PFSK-1 (cell line): ENCODE measurements around the gene DDX24.

ENCODE experiments used
- FOXP2 ChIP-seq: optimal IDR thresholded peaks from 2 replicates; pipeline ENCODE3; 2011; ENCODE audit warnings: borderline replicate concordance, control low read depth, inconsistent platforms; ENCODE audit not compliant: insufficient read depth; ENCODE audit errors: extremely low read length, extremely low read depth
- POLR2AphosphoS5 ChIP-seq: IDR thresholded peaks from 2 replicates; pipeline ENCODE4 v1.6.1; 2012; ENCODE audit warnings: low read depth, mild to moderate bottlenecking, control low read depth, low read length, moderate library complexity
- SIN3A ChIP-seq: IDR thresholded peaks from 2 replicates; pipeline ENCODE4 v1.6.1; 2012; ENCODE audit warnings: mild to moderate bottlenecking, low read length, moderate library complexity, borderline replicate concordance; ENCODE audit not compliant: insufficient read depth
- TAF1 ChIP-seq: IDR thresholded peaks from 2 replicates; pipeline ENCODE4 v1.6.1; 2012; ENCODE audit warnings: low read length, control low read depth, borderline replicate concordance; ENCODE audit not compliant: insufficient read depth
- TF ChIP-seq, protein P1 (sequence below), 2 experiments: IDR thresholded peaks; 2 replicates each; pipeline versions ENCODE4 v1.6.1 to v1.8.0; 2011 to 2012; ENCODE audit warnings: low read depth in 2 of 2, low read length in 2 of 2, control low read depth in 1 of 2, inconsistent platforms in 1 of 2, mild to moderate bottlenecking in 1 of 2, moderate library complexity in 1 of 2; ENCODE audit not compliant: insufficient read depth in 1 of 2

The DDX24 gene

GRCh38 chr14:94043756-94044475 lies 37.1 kb downstream of the DDX24 start:
- TF ChIP-seq SIN3A, result no peak
- TF ChIP-seq, protein P1, sequence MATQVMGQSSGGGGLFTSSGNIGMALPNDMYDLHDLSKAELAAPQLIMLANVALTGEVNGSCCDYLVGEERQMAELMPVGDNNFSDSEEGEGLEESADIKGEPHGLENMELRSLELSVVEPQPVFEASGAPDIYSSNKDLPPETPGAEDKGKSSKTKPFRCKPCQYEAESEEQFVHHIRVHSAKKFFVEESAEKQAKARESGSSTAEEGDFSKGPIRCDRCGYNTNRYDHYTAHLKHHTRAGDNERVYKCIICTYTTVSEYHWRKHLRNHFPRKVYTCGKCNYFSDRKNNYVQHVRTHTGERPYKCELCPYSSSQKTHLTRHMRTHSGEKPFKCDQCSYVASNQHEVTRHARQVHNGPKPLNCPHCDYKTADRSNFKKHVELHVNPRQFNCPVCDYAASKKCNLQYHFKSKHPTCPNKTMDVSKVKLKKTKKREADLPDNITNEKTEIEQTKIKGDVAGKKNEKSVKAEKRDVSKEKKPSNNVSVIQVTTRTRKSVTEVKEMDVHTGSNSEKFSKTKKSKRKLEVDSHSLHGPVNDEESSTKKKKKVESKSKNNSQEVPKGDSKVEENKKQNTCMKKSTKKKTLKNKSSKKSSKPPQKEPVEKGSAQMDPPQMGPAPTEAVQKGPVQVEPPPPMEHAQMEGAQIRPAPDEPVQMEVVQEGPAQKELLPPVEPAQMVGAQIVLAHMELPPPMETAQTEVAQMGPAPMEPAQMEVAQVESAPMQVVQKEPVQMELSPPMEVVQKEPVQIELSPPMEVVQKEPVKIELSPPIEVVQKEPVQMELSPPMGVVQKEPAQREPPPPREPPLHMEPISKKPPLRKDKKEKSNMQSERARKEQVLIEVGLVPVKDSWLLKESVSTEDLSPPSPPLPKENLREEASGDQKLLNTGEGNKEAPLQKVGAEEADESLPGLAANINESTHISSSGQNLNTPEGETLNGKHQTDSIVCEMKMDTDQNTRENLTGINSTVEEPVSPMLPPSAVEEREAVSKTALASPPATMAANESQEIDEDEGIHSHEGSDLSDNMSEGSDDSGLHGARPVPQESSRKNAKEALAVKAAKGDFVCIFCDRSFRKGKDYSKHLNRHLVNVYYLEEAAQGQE (IDR thresholded peaks at IDR 0.05; ENCODE audit: insufficient read depth in 1 of 2, low read depth in 2 of 2, low read length in 2 of 2), result no peak
- TF ChIP-seq FOXP2, result no peak
- no peak for TF ChIP-seq TAF1
- no peak for TF ChIP-seq POLR2AphosphoS5

GRCh38 chr14:94043111-94043755 lies 37.8 kb downstream of the DDX24 start:
- TF ChIP-seq, protein P1 (IDR thresholded peaks at IDR 0.05; ENCODE audit: insufficient read depth in 1 of 2, low read depth in 2 of 2, low read length in 2 of 2), result no peak
- TF ChIP-seq TAF1, result no peak
- TF ChIP-seq POLR2AphosphoS5, result no peak
- no peak for TF ChIP-seq FOXP2
- TF ChIP-seq SIN3A, result no peak

DNA sequence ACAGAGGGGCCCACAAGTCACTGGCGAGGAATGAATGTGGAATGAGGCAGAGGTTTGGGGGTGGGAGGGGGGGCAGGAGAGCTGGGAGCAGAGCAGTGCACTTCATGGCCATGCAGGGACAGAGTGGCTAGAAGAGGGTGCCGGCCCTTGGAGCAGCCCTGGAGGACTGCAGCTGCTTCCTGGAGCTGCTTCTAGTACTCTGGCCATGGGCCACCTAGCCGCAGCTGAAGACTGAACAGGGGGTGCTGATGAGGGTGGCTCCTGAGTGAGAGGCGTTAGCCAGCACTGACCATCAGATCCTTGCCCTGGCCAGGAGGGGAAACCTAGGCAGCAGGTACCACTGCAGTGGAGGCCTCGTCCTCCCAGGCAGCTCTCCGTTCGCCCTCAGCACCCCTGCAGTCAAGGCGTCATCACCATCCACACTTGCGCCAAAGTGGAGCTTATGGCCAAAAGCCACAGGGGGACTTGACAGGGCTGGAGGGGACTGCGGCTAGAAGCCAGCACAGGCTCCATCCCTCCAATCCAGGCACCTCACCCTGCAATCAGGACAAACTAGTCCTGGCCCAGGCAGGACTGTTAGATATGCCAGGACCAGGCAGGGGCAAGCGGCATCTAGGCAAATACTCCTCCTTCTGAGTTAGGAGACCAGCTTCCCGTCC lies 38.4 kb downstream of the DDX24 start:
- no peak for TF ChIP-seq FOXP2
- TF ChIP-seq, protein P1 (IDR thresholded peaks at IDR 0.05; ENCODE audit: insufficient read depth in 1 of 2, low read depth in 2 of 2, low read length in 2 of 2), result no peak
- TF ChIP-seq TAF1, result no peak
- TF ChIP-seq POLR2AphosphoS5, result no peak
- TF ChIP-seq SIN3A, result no peak

- no peak for TF ChIP-seq SIN3A
- no peak for TF ChIP-seq POLR2AphosphoS5
- TF ChIP-seq FOXP2, result no peak
- TF ChIP-seq, protein P1 (IDR thresholded peaks at IDR 0.05; ENCODE audit: insufficient read depth in 1 of 2, low read depth in 2 of 2, low read length in 2 of 2), result no peak
- TF ChIP-seq TAF1, result no peak
Observed at GRCh38 chr14:94041551-94042346, 39.3 kb downstream of the DDX24 start.
